Activated naive CD4-positive, alpha-beta T cell treated with anti-CD3 and anti-CD28 coated beads, Interleukin-2, amount 50 U/mL, for 24 hours (primary cell): ENCODE results near the gene HSD3B7.
A peak's percentile ranks its signal among the peaks of the same experiment; 100 is the strongest.
"Not testable (repeated sequence)": the region's sequence is repeated elsewhere in the genome, so short reads cannot be mapped to it uniquely, and the experiment has no call there.

Experiments
- H3K27ac Mint-ChIP-seq: one replicate; pipeline ENCODE4 v1.8.0; 2021; ENCODE audit warnings: mild to moderate bottlenecking, mixed read lengths
- H3K27me3 Mint-ChIP-seq: one replicate; pipeline ENCODE4 v1.8.0; 2021; ENCODE audit warnings: mixed read lengths
- H3K36me3 Mint-ChIP-seq: one replicate; pipeline ENCODE4 v1.8.0; 2021; ENCODE audit warnings: mixed read lengths
- H3K4me1 Mint-ChIP-seq: one replicate; pipeline ENCODE4 v1.8.0; 2021; ENCODE audit warnings: mixed read lengths
- H3K4me3 Mint-ChIP-seq: one replicate; pipeline ENCODE4 v1.8.0; 2021; ENCODE audit warnings: mild to moderate bottlenecking, mixed read lengths
- H3K9me3 Mint-ChIP-seq: one replicate; pipeline ENCODE4 v1.8.0; 2021; ENCODE audit warnings: mixed read lengths

Gene HSD3B7

GRCh38 chr16:31001507-31002249 lies 16.7 kb downstream of the HSD3B7 start:
- Mint-ChIP-seq H3K9me3 (no peaks in the 10 kb centered on the region), H3K27me3 (no peaks in the 10 kb centered on the region), H3K4me3 (no peak overlapping the region), H3K4me1 (no peaks in the 10 kb centered on the region), H3K27ac (no peak overlapping the region), H3K36me3 (no peaks in the 10 kb centered on the region)

DNA sequence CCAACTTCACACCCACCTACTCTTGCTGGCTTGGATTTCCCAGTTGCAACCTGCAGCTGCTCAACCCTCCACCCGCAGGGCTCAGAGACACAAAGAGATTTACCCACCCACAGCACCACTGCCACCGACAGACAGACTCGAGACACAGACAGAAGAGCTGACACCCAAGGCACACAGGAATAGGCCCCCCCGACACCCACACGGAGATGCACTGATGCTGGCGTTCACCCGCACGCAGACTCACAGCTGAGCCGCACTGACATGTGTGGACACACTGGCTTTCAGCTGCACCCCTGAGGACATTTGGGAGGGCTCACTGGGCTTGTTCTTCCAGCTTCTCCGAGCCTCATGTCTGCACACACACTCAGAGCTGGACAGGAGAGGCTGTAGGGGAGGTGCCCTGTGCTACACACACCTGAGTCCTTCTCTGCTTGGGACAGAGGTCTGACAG lies 17.3 kb downstream of the HSD3B7 start:
- no peaks in the 10 kb centered on the region for H3K4me1 Mint-ChIP-seq
- no peak overlapping the region for H3K27ac Mint-ChIP-seq
- no peaks in the 10 kb centered on the region for H3K27me3 Mint-ChIP-seq

DNA sequence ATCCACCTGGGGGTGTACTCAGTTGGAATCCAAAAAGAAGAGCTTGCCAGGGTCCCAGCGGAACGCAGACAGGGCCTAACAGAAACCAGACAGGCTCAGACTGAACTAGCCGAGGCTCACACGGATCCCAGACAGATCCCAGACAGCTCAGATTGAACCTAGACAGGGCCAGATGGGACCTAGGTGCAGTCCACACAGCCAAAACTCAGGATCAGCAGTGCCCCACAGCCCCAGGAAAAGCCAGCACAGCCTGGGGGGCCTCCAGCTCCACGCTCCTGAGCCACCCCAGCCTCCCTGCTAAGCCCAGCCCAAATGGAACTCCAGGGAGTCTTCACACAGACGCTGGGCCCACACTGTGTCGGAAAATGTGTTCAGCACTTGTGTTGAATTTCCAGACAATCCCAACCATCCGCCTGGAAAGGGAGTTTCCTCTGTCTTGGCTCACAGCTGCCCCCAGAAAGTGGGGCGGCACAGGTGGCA lies 17.9 kb downstream of the HSD3B7 start:
- Mint-ChIP-seq H3K27ac (no peak overlapping the region), H3K4me3 (no peak overlapping the region)

More for the DNA sequence above, 17.3 kb downstream of the HSD3B7 start:
- Mint-ChIP-seq H3K9me3 (no peaks in the 10 kb centered on the region), H3K4me3 (no peak overlapping the region), H3K36me3 (no peaks in the 10 kb centered on the region)

DNA sequence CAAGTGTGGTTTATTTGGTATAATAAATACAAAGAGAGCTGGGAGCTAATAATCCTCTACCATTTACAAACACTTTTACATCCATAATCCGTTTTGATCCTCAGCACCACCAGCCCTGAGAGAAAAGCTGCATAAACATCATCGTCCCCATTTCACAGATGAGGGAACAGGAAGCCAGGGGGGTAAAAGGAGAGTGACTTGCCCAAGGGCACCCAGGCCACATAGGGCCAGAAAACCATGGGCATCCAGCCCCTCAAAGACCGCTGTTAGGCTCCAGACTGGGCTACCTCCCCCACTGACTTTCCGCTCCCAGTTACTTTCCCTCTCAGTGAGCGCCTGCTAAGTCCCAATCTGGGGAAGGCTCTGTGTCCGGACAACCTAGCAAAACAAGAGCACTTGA lies 18.7 kb downstream of the HSD3B7 start:
- Mint-ChIP-seq H3K4me3 (no peak overlapping the region), H3K27ac (no peak overlapping the region), H3K9me3 (no peaks in the 10 kb centered on the region), H3K36me3 (no peaks in the 10 kb centered on the region), H3K4me1 (no peaks in the 10 kb centered on the region), H3K27me3 (no peaks in the 10 kb centered on the region)

More for the DNA sequence above, 17.9 kb downstream of the HSD3B7 start:
- no peaks in the 10 kb centered on the region for H3K27me3 Mint-ChIP-seq
- H3K36me3 Mint-ChIP-seq, result no peaks in the 10 kb centered on the region
- no peaks in the 10 kb centered on the region for H3K4me1 Mint-ChIP-seq
- no peaks in the 10 kb centered on the region for H3K9me3 Mint-ChIP-seq

- no peak overlapping the region for H3K27ac Mint-ChIP-seq
- no peaks in the 10 kb centered on the region for H3K9me3 Mint-ChIP-seq
- H3K36me3 Mint-ChIP-seq, result no peaks in the 10 kb centered on the region
- peaks cover 1% of the 10 kb centered on the region for H3K4me1 Mint-ChIP-seq
- H3K4me3 Mint-ChIP-seq, result no peak overlapping the region
- no peaks in the 10 kb centered on the region for H3K27me3 Mint-ChIP-seq
Observed at GRCh38 chr16:31004658-31005057, 19.7 kb downstream of the HSD3B7 start.

DNA sequence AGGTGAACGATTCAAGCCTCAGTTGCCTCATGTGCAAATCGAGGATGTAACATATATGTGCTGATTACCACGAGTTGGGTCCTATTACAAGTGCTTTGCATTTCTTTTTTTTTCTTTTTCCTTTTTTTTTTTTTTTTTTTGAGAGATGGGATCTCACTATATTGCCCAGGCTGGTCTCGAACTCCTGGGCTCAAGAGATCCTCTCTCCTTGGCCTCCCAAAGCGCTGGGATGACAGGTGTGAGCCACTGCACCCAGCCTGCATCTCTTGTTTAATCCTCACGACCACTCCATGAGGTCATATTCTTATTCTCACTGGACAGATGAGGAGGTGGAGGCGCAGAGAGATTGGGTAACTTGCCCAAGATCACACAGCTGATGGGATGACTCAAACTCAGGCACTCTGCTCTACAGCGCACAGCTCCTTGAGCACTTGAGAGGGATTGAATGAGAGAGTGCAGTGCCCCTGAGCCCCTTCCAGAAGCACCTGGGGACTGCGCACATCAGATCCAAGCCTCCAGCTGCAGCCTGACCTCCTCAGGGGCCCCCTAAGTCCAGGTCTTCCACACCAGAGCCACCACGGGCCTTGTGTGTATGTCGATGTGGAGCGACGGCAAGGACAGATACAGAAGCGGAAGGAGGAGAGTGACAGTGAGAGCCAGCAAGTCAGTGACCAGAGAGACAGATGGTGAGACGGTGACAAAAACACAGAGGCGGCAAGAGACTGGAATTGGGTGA lies 20.5 kb downstream of the HSD3B7 start:
- no peaks in the 10 kb centered on the region for H3K27me3 Mint-ChIP-seq
- H3K36me3 Mint-ChIP-seq, result no peaks in the 10 kb centered on the region
- peaks cover 6% of the 10 kb centered on the region for H3K4me1 Mint-ChIP-seq
- H3K4me3 Mint-ChIP-seq, result no peak overlapping the region
- no peak overlapping the region for H3K27ac Mint-ChIP-seq
- no peaks in the 10 kb centered on the region for H3K9me3 Mint-ChIP-seq

DNA sequence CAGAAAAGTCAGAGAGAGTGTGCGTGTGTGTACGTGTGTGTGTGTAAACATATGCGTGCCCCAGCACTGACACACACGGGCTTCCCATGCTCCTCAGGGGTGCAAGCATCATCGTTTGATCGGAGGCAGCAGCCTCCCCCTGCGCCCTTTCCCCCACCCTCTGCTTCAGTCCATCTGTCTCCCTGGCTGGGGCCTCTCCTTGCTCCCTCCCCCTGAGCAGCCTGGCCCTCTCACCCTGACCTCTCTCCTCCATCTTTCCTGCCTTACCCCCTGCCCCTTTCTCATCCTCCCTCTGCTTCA lies 21.0 kb downstream of the HSD3B7 start:
- H3K27ac Mint-ChIP-seq, result no peak overlapping the region
- H3K9me3 Mint-ChIP-seq, result no peaks in the 10 kb centered on the region
- H3K4me1 Mint-ChIP-seq, result peaks cover 9% of the 10 kb centered on the region
- no peaks in the 10 kb centered on the region for H3K27me3 Mint-ChIP-seq
- H3K36me3 Mint-ChIP-seq, result no peaks in the 10 kb centered on the region
- no peak overlapping the region for H3K4me3 Mint-ChIP-seq

DNA sequence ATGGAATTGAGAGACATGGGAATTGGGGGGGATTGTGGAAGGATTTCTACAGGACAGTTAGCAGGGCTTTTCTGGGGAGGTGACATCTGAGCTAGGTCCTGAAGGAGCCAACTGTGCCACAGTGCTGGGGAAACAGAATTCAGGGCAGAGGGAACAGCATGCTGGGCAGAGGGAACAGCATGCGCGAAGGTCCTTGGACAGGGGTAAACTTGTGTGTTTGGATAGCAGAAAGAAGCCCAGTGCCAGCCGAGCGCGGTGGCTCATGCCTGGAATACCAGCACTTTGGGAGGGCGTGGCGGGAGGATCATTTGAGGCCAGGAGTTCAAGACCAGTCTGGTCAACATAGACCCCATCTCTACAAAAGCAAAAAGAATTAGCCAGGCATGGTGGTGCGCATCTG lies 21.6 kb downstream of the HSD3B7 start:
- H3K4me1 Mint-ChIP-seq, result peaks cover 15% of the 10 kb centered on the region
- H3K27me3 Mint-ChIP-seq, result no peaks in the 10 kb centered on the region
- no peak overlapping the region for H3K4me3 Mint-ChIP-seq
- no peak overlapping the region for H3K27ac Mint-ChIP-seq
- H3K9me3 Mint-ChIP-seq, result no peaks in the 10 kb centered on the region
- no peaks in the 10 kb centered on the region for H3K36me3 Mint-ChIP-seq

- Mint-ChIP-seq H3K9me3 (no peaks in the 10 kb centered on the region), H3K4me3 (no peak overlapping the region), H3K27ac (peak overlapping the region; percentile 17), H3K27me3 (no peaks in the 10 kb centered on the region), H3K4me1 (peaks cover 23% of the 10 kb centered on the region), H3K36me3 (no peaks in the 10 kb centered on the region)
Observed at GRCh38 chr16:31007684-31008083, 22.7 kb downstream of the HSD3B7 start.

DNA sequence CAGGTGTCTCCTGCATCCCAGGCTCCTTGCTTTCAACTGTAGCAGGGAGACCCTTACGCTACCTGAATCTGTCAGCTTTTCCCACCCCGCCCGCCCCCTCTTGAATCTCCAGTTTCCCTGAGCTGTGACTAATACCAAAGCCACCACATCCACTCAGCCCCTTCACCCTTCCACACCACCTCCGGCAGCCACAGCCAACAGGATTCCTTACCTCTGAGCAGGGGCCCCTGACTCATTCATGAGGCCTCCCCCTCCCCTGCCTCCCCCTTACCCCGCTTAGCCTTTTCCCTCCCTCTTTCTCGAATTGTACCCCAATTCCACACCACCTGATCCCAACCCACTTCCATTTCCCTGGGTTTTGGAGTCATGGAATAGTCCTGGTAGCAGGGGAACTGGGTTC lies 23.1 kb downstream of the HSD3B7 start:
- no peak overlapping the region for H3K4me3 Mint-ChIP-seq
- no peaks in the 10 kb centered on the region for H3K9me3 Mint-ChIP-seq
- H3K36me3 Mint-ChIP-seq, result no peaks in the 10 kb centered on the region
- H3K27ac Mint-ChIP-seq, result no peak overlapping the region
- H3K27me3 Mint-ChIP-seq, result no peaks in the 10 kb centered on the region
- H3K4me1 Mint-ChIP-seq, result peaks cover 23% of the 10 kb centered on the region

DNA sequence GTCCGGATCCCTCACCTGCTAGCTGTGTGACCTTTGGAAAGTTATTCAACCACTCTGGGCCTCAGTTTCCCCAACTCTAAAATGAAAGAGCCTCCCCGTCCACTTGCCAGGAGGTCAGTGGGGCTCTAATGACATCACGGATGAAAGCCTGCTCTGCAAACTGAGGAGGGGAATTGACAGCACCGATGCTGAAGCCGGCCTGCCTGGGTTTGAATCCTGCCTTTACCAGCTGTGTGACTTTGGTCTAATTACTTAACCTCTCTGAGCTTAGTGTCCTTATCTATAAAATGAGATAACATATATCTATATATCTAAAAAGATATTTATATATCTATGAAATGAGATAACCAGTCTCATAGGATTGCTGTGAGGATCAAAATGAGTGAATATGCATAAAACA lies 23.5 kb downstream of the HSD3B7 start:
- H3K27ac Mint-ChIP-seq, result no peak overlapping the region
- H3K27me3 Mint-ChIP-seq, result peaks cover 1% of the 10 kb centered on the region
- H3K36me3 Mint-ChIP-seq, result no peaks in the 10 kb centered on the region
- H3K4me3 Mint-ChIP-seq, result no peak overlapping the region
- peaks cover 27% of the 10 kb centered on the region for H3K4me1 Mint-ChIP-seq
- no peaks in the 10 kb centered on the region for H3K9me3 Mint-ChIP-seq

DNA sequence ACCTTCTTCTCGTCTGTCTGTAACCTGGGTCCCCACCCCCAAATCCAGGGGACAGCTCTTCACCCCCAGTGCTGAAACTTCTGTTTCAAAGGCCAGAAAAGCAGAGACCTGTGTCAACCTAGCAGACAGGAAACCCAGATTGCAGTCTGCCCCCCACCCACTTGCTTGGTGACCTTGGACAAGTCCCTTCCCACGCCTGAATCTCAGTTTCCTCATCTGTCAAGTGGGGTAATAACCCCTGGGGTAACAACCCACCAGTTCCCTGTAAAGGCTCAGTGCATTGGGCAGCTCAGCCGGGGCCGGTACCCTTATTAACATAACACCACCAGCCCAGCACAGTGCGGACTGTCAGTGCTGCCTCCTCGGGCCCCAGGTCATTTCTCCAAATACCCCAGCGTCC lies 24.1 kb downstream of the HSD3B7 start:
- Mint-ChIP-seq H3K36me3 (no peaks in the 10 kb centered on the region), H3K9me3 (no peaks in the 10 kb centered on the region), H3K27ac (peak overlapping the region; percentile 76), H3K4me3 (peak overlapping the region; percentile 33), H3K4me1 (peaks cover 28% of the 10 kb centered on the region), H3K27me3 (peaks cover 1% of the 10 kb centered on the region)

DNA sequence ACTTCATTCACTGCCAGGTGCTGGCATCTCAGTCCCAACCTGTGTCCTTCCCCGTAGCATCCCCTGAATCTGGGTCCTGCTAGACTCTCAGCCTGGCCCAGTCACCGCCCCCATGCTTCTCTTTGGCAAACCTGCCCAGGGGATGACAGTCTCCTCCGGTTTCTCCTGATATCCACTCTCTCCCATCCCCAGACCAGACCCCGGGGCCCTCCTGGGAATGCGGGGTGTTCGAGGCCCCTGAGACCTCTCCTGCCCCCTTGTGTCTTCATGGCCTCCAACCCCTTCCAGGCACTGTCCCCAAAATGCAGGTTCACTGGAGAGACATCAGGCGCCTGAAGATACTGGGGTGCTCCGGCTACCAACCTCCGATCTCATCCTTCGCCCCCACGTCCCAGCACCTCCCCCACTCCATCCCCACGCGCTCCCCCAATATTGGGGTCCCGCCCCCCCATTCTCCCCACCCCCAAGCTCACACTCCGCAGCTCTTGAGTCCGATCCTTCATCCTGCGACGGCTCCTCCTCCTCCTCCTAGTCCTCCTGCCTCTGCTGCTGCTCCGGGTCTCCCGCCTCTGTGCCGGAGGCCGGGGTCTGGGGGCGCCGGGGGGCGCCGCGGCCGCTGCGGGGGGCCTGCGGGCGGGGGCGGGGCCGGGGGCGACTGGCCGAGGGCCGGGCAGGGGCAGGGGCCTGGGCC lies 25.0 kb downstream of the HSD3B7 start:
- peaks cover 28% of the 10 kb centered on the region for H3K4me1 Mint-ChIP-seq
- H3K27me3 Mint-ChIP-seq, result peaks cover 1% of the 10 kb centered on the region
- peak overlapping the region; percentile 46 for H3K27ac Mint-ChIP-seq
- no peaks in the 10 kb centered on the region for H3K36me3 Mint-ChIP-seq
- H3K9me3 Mint-ChIP-seq, result no peaks in the 10 kb centered on the region
- peak overlapping the region; percentile 76 for H3K4me3 Mint-ChIP-seq

GRCh38 chr16:31010585-31011325 lies 25.7 kb downstream of the HSD3B7 start, which contains the start of gene STX1B:
Gene STX1B (minus strand): TSS chr16:31010638. CDS start chr16:31010396, 242 bp downstream.
- peaks cover 28% of the 10 kb centered on the region for H3K4me1 Mint-ChIP-seq
- peaks cover 1% of the 10 kb centered on the region for H3K27me3 Mint-ChIP-seq
- peak within 1 kb of the TSS; percentile 46 for H3K27ac Mint-ChIP-seq
- H3K4me3 Mint-ChIP-seq, result peak within 1 kb of the TSS; percentile 80
- no peaks in the 10 kb centered on the region for H3K36me3 Mint-ChIP-seq
- no peaks in the 10 kb centered on the region for H3K9me3 Mint-ChIP-seq

GRCh38 chr16:31011815-31012214 lies 26.8 kb downstream of the HSD3B7 start:
- Mint-ChIP-seq H3K4me3 (peak overlapping the region; percentile 80), H3K4me1 (peaks cover 28% of the 10 kb centered on the region), H3K27ac (peak overlapping the region; percentile 23)
- not testable (repeated sequence) for H3K36me3 Mint-ChIP-seq, H3K9me3 Mint-ChIP-seq, H3K27me3 Mint-ChIP-seq
